HG03565 (cell line): Measurements from ENCODE around the gene KRTAP19-3.
"Not testable (repeated sequence)": the region's sequence is repeated elsewhere in the genome, so short reads cannot be mapped to it uniquely, and the experiment has no call there.

ENCODE experiments used
- ATAC-seq: cut with Tn5 transposase; IDR thresholded peaks from one replicate; pipeline ENCODE4 v1.9.1; 2021; ENCODE audit warnings: mild to moderate bottlenecking, moderate library complexity; ENCODE audit not compliant: unreplicated experiment

KRTAP19-3 gene

GRCh38 chr21:30491963-30492428 is at the start of gene KRTAP19-3:
KRTAP19-3 (minus strand) TSS chr21:30492013; CDS start chr21:30491957, 56 bp downstream.
- no peak for ATAC-seq

- ATAC-seq: no peak
Measured at GRCh38 chr21:30518876-30519275, 27.1 kb upstream of the KRTAP19-3 start.

GRCh38 chr21:30515681-30516080 is 23.9 kb upstream of the KRTAP19-3 start:
- no peak for ATAC-seq

DNA sequence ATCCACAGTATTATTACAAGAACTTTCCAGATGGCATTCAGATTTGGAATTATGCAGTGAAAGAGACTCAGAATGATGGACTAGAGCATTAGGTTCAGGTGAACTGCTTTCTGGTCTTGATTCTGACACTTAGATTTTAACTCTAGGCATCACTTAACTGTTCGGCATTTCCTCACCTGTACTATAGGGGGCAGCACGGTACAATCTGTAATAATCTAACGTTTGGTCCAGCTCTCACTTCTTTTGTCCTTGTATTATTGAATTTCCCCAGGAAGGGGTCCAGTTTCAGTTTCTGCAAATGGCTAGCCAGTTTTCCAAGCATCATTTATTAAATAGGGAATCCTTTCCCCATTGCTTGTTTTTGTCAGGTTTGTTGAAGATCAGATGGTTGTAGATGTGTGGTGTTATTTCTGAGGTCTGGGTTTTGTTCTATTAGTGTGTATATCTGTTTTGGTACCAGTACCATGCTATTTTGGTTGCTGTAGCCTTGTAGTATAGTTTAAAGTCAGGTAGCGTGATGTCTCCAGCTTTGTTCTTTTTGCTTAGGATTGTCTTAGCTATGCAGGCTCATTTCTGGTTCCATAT is 13.9 kb upstream of the KRTAP19-3 start:
- not testable (repeated sequence) for ATAC-seq

DNA sequence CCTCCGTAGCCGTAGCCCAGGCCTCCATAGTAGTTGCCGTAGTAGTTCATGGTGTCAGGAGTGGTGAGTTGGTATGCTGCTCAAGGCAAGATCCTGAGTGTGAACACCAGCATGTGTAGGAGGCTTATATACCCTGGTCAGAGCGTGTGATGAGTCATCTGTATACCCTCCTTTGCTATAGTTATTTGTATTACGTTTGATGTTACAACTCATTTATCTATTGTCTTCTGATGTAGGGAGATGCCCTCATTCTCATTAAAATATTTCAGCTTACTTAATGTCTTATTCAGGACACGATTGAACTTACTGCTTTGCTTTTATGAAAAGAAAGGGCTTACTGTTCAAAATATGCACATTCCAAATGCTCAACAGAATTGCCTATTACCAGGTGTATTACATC is 10.2 kb upstream of the KRTAP19-3 start, which contains the start of gene KRTAP19-5:
KRTAP19-5 (minus strand) TSS at position 101 of the 400 bp plus-strand sequence; CDS start at position 50, 51 bp downstream.
- ATAC-seq: no peak

- ATAC-seq: no peak
Measured at GRCh38 chr21:30497065-30497464, 5.3 kb upstream of the KRTAP19-3 start, which contains the start of gene KRTAP19-4. KRTAP19-4 (minus strand) TSS chr21:30497165; CDS start chr21:30497110, 55 bp downstream.

DNA sequence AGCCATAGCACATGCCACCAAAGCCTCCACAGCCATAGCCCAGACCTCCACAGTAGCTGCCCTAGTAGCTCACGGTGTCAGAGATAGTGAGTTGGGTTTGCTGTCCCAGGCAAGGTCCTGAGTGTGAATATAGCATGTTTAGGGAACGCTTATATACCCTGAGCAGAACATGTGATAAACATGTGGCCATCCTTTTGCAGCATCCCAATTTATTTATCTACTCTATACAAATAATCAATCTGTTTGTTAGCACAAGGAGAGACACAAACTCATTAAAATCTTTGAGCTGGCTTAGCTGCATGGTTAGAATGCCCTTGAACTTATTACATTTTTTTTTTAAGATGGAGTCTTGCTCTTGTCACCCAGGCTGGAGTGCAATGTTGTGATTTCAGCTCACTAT is 4.5 kb downstream of the KRTAP19-3 start, which contains the start of gene KRTAP19-2:
KRTAP19-2 (minus strand) TSS at position 101 of the 400 bp plus-strand sequence; CDS start at position 13, 88 bp downstream.
- no peak for ATAC-seq

DNA sequence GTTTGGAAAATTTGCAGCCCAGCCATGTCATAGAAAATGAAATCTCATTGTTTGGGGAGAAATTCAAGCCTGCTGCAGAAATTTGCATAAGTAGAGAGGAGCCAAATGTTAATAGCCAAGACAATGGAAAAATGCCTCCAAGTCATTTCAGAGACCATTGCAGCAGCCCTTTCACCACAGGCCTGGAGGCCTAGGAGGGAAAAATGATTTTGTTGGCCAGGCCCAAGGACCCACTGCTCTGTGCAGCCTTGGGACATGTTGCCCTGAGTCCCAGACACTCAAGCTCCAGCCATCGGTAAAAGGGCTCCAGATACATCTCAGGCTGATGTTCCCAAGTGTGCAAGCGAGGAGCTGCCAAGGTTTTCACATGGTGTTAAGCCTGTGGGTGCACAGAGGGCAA is 5.6 kb downstream of the KRTAP19-3 start:
- ATAC-seq: no peak

DNA sequence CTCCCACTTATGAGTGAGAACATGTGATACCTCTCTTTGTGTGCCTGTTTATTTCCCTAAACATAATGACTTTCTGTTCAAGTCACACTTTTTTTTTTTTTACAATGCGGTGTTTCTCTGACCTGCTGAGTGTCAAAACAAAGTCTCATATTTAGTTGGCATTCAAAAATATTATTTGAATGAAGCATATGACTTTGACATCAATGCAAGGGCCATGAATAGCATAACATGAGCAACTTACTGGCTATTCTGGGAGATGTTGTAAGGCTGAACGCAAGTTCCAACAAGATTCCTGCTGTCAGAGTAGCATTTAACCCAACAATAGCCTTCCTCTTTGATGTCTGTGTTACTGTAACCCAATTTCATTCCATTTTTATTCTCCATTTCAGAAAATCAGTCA is 9.7 kb downstream of the KRTAP19-3 start:
- ATAC-seq: no peak

GRCh38 chr21:30480145-30480544 is 11.7 kb downstream of the KRTAP19-3 start, which contains the start of gene KRTAP19-1:
KRTAP19-1 (minus strand) TSS chr21:30480367; CDS start chr21:30480317, 50 bp downstream.
- no peak for ATAC-seq

GRCh38 chr21:30479259-30479658 is 12.6 kb downstream of the KRTAP19-3 start:
- ATAC-seq: no peak

- ATAC-seq: no peak
Measured at GRCh38 chr21:30478004-30478403, 13.8 kb downstream of the KRTAP19-3 start.

DNA sequence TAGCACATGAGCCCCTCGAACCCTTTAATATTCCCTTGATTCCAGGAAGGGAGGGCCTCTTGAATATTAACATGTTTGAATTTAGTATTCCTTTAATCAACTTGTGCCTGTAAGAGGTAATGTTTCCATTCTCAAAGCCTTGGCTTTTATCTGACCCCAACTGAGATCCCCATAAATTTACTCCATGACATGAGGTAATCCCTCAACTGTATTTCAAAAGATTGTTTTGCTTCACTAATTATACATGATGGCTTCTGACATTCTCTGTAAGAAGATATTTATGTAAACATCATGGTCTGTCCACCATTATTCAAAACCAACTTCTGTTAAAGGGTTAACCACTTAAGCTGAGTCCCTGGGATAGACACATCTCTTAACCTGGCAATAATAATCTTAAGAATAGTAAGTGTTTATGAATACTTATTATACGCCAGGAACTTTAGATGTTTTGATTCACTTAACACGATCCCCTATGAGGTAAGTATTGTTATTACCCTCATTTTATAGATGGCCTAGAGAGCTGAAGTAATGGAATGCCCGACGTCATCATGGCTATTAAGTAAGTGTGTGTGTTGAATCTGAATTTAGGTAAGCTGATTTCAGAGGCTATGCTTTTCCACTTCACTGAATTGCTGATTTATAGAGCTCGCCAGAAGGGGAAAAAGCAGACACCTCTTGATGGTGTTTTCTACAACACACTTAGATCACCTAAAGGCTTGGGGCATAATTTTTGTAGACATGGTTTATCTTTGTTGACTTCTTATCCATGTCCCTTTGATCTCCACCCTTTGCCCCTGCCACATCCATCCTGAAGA is 22.7 kb downstream of the KRTAP19-3 start:
- no peak for ATAC-seq

DNA sequence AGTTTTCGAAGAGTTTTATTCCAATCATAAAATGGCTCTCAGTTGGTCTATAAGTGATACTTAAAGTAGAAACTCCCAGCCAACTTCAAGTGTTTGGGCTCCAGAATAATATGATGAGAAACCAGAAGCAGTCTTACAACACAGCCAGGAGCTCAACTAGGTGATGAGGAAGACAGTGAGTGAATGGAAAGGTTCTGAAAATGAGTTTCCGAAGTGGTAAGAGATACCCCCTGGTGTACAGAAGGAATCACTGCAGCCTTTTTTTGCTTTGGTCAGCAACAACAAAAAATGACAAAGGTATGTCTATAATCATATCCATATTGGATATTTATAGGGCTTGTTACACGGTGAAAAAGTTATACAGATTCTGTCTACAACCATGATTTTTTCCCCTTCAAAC is 28.1 kb downstream of the KRTAP19-3 start:
- no peak for ATAC-seq

GRCh38 chr21:30448514-30448913 is 43.3 kb downstream of the KRTAP19-3 start:
- ATAC-seq: no peak

DNA sequence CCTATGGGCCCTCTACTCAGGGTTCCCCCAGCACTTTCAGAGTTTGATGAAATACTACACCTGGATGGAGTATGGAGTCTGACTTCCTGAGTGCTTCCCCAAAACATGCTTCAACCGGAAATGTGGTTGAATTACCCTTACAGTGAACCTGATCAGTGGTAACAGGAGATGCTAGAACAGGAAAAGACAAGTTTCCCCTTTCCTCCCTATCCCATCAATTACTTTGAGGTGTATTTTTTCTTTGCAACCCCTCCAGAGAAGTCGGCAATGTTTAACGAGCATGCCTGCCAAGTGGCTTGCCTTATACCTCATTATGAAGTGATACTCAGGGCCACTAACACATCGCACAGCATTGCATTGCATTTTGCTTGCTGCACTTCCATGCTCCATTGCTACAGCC is 44.8 kb downstream of the KRTAP19-3 start:
- no peak for ATAC-seq

GRCh38 chr21:30444204-30444603 is 47.6 kb downstream of the KRTAP19-3 start:
- no peak for ATAC-seq

GRCh38 chr21:30443226-30443625 is 48.6 kb downstream of the KRTAP19-3 start:
- no peak for ATAC-seq
